ENCODE results near the gene SCOC.

DNA sequence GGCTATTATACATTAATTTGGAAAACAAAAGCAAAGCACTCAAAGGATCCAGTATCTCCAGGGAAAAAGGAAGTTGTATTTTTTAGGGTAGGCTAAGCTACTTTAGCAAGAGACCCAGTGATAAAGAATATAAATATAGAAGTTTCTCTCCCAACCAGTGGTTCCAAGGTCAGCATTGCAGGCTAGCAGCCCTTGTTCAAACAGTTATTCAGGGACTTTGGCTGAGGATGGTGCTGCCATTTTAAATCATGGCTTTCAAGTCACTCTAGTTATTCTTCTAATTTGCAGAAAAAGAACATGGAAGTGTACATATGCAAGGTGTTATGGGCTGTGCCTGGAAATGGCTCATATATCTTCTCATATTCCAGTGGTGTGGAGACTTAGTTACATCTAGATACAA is 9.3 kb downstream of the SCOC start:
- TF ChIP-seq PRPF4 (IDR thresholded peaks at IDR 0.05; ENCODE audit: insufficient read depth, low read depth, low read length, poor library complexity, severe bottlenecking) = no peak
- no peak for TF ChIP-seq ZNF324 (CRISPR knock-in tag; IDR thresholded peaks at IDR 0.05)
- no peak for TF ChIP-seq ZBTB8A (IDR thresholded peaks at IDR 0.05; ENCODE audit: partially characterized antibody)
- TF ChIP-seq, protein P1, sequence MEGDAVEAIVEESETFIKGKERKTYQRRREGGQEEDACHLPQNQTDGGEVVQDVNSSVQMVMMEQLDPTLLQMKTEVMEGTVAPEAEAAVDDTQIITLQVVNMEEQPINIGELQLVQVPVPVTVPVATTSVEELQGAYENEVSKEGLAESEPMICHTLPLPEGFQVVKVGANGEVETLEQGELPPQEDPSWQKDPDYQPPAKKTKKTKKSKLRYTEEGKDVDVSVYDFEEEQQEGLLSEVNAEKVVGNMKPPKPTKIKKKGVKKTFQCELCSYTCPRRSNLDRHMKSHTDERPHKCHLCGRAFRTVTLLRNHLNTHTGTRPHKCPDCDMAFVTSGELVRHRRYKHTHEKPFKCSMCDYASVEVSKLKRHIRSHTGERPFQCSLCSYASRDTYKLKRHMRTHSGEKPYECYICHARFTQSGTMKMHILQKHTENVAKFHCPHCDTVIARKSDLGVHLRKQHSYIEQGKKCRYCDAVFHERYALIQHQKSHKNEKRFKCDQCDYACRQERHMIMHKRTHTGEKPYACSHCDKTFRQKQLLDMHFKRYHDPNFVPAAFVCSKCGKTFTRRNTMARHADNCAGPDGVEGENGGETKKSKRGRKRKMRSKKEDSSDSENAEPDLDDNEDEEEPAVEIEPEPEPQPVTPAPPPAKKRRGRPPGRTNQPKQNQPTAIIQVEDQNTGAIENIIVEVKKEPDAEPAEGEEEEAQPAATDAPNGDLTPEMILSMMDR (IDR thresholded peaks at IDR 0.05 in 2 of 3, conservative IDR thresholded peaks at IDR 0.05 in 1 of 3; ENCODE audit: insufficient read depth in 2 of 3, low read depth in 1 of 3, low read length in 3 of 3) = no peak
- no peak for TF ChIP-seq HDGF (IDR thresholded peaks at IDR 0.05)
